Spinal cord (tissue), 10 donors: ENCODE measurements around the gene IL11RA. TPM values are rescaled to one million over a fixed set of nuclear protein-coding genes. Genes with fewer than 3 reads are reported as not detected.

Experiments
- DNase-seq, 6 donors: peaks; one replicate each; pipeline versions ENCODE4 v3.0.0 to v3.0.0-alpha.2; 2013 to 2015; ENCODE audit warnings: low spot score in 6 of 6, low read depth in 4 of 6
- H3K27ac ChIP-seq: one replicate; pipeline ENCODE4 v1.5.1; 2013; ENCODE audit warnings: low read depth, low read length, control low read depth
- H3K27me3 ChIP-seq: one replicate; pipeline ENCODE4 v1.6.1; 2013; ENCODE audit warnings: low read length; ENCODE audit not compliant: control insufficient read depth, insufficient read depth
- H3K36me3 ChIP-seq: one replicate; pipeline ENCODE4 v1.6.1; 2013; ENCODE audit warnings: low read length; ENCODE audit not compliant: control insufficient read depth, insufficient read depth
- H3K4me1 ChIP-seq: one replicate; pipeline ENCODE4 v1.6.1; 2013; ENCODE audit warnings: low read length; ENCODE audit not compliant: control insufficient read depth, insufficient read depth
- H3K4me3 ChIP-seq: one replicate; pipeline ENCODE4 v1.5.1; 2013; ENCODE audit warnings: low read depth, low read length, control low read depth
- H3K9me3 ChIP-seq: one replicate; pipeline ENCODE4 v1.6.1; 2013; ENCODE audit warnings: low read length; ENCODE audit not compliant: control insufficient read depth, insufficient read depth
- WGBS: methylation state at CpG from one replicate; pipeline ENCODE4 v1.1.5; 2013; ENCODE audit warnings: missing lambda C conversion rate; ENCODE audit not compliant: insufficient coverage; 5-methylcytosine and 5-hydroxymethylcytosine counted together
- polyA plus RNA-seq, 2 donors: library from polyadenylated mRNA; unstranded; fragments of 120-200 nt; gene quantifications; one replicate each; pipeline ENCODE4 v1.2.1, GENCODE V29; 2013; ENCODE audit not compliant: insufficient read length in 2 of 2
- total RNA-seq, 2 donors: library from RNA; depleted of rRNA in 1 of 2; stranded (reverse); fragments of 120-200 nt in 1 of 2; fragments of >200 nt in 1 of 2; gene quantifications; one replicate each; pipeline versions ENCODE4 v1.2.3 to v1.2.4, GENCODE V29; 2013 to 2014
- donor health status: healthy.

The IL11RA gene
- total and polyA plus RNA-seq, 4 donors = 24.1 to 69.9 (median 52.5) TPM

GRCh38 chr9:34684816-34685215, 32.8 kb downstream of the IL11RA start:
- no peak for DNase-seq
- Histone ChIP-seq H3K36me3 (no peaks in the 10 kb centered on the region), H3K9me3 (no peaks in the 10 kb centered on the region), H3K4me3 (no peak overlapping the region), H3K27me3 (no peaks in the 10 kb centered on the region), H3K27ac (no peak overlapping the region), H3K4me1 (no peaks in the 10 kb centered on the region)
- WGBS = 100% methylated on average over 2 of the region's 4 CpGs

DNA sequence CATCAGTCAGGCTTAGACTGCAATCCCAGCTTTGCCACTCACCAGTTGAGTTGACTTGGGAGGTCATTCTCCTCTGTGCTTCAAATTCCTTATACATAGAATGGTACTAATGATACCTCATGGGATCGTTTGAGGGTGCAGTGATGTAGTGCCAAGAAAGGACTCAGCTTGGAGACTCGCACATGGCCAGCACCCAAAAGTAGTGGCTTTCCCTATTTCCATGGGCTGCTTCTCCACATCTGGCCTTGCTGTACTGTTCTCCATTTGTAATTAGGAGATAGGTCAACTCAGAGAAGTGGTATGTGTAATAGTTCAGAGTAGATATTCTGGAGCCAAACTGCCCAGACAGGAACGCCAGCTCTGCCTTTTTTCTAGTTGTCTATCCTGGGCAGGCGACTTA, 33.6 kb downstream of the IL11RA start:
- 93% methylated on average over 2 of the region's 4 CpGs for WGBS
- H3K27me3 ChIP-seq = no peaks in the 10 kb centered on the region

GRCh38 chr9:34686231-34686630, 34.2 kb downstream of the IL11RA start:
- Histone ChIP-seq H3K4me3 (no peak overlapping the region), H3K36me3 (no peaks in the 10 kb centered on the region), H3K4me1 (no peaks in the 10 kb centered on the region), H3K9me3 (no peaks in the 10 kb centered on the region), H3K27me3 (no peaks in the 10 kb centered on the region), H3K27ac (no peak overlapping the region)
- 95% methylated on average over 3 of the region's 5 CpGs for WGBS
- no peak for DNase-seq

More for the DNA sequence above, 33.6 kb downstream of the IL11RA start:
- Histone ChIP-seq H3K9me3 (no peaks in the 10 kb centered on the region), H3K4me3 (no peak overlapping the region), H3K4me1 (no peaks in the 10 kb centered on the region), H3K27ac (no peak overlapping the region), H3K36me3 (no peaks in the 10 kb centered on the region)
- DNase-seq = no peak

DNA sequence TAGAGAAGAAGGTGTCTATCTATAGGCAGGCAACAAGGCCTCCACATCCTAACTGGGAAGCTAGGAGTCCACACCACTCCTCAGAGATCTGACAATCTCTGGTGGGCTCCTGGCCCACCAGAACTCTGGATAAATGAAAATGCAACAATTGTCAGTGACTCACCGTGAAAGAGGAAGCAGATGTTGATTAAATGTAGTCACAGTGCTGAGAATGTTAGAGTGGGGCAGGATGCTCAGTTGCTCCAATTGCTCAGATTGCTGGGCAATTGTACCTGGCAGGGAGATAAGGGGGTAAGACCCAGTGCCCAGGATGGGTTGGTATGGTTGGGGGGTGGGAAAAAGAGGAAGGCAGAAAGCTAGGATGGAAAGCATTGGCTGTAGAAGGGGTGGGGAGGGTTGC, 34.7 kb downstream of the IL11RA start:
- no peak overlapping the region for H3K4me3 ChIP-seq
- no peaks in the 10 kb centered on the region for H3K36me3 ChIP-seq
- no peaks in the 10 kb centered on the region for H3K4me1 ChIP-seq
- DNase-seq = no peak
- 75% methylated on average over 1 of the region's 1 CpG for WGBS
- H3K27ac ChIP-seq = no peak overlapping the region
- H3K27me3 ChIP-seq = no peaks in the 10 kb centered on the region
- H3K9me3 ChIP-seq = no peaks in the 10 kb centered on the region

DNA sequence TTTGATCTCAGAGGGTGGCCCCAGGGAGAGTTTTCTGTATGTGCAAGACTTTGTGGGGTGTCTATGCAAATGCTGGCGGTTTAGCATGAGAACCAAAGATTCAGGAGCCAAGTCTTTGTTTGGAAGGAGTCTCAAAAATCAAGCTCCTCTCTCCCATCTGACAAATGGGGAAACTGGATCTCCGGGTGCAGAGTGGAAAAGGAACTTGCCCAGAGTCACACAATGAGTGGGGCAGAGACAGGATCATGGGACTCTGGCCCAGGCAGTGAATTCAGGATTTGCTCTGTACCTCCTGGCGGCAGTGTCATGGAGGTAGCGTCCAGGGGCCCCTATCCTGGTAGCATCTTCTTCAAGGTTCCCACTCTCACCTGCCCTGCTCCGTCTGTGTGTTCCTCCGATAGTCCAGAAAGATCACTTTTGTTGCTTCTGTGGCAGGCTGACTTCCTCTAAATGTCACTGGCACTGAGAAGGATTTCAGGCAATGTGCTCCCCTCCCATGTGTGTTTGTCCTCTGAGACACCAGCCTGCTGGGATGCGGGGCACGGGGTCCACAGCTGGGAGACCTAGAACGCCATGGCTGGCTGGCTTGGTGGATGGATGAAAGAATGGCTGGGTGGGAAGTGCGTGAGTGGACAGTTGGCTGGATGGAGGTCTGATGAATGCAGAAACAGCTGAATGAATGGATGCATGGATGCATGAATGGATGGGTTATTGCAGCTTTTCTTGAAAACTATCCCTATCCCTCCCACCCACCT, 35.5 kb downstream of the IL11RA start:
- Histone ChIP-seq H3K36me3 (no peaks in the 10 kb centered on the region), H3K9me3 (no peaks in the 10 kb centered on the region), H3K4me1 (no peaks in the 10 kb centered on the region), H3K27me3 (no peaks in the 10 kb centered on the region), H3K27ac (no peak overlapping the region), H3K4me3 (no peak overlapping the region)
- WGBS = 72% methylated on average over 9 of the region's 10 CpGs
- DNase-seq = no peak

GRCh38 chr9:34688329-34689115, 36.5 kb downstream of the IL11RA start:
- no peaks in the 10 kb centered on the region for H3K27me3 ChIP-seq
- 58% methylated on average over 3 of the region's 5 CpGs for WGBS

GRCh38 chr9:34689116-34689470, 37.1 kb downstream of the IL11RA start:
- no CpG with 5 or more reads among the region's 4 CpGs for WGBS
- Histone ChIP-seq H3K4me1 (no peaks in the 10 kb centered on the region), H3K4me3 (no peak overlapping the region), H3K9me3 (peaks cover 3% of the 10 kb centered on the region), H3K27me3 (no peaks in the 10 kb centered on the region), H3K27ac (no peak overlapping the region), H3K36me3 (no peaks in the 10 kb centered on the region)
- DNase-seq = no peak

More at GRCh38 chr9:34688329-34689115, 36.5 kb downstream of the IL11RA start:
- Histone ChIP-seq H3K27ac (no peak overlapping the region), H3K36me3 (no peaks in the 10 kb centered on the region), H3K4me3 (no peak overlapping the region), H3K9me3 (peaks cover 3% of the 10 kb centered on the region), H3K4me1 (no peaks in the 10 kb centered on the region)
- DNase-seq = no peak

DNA sequence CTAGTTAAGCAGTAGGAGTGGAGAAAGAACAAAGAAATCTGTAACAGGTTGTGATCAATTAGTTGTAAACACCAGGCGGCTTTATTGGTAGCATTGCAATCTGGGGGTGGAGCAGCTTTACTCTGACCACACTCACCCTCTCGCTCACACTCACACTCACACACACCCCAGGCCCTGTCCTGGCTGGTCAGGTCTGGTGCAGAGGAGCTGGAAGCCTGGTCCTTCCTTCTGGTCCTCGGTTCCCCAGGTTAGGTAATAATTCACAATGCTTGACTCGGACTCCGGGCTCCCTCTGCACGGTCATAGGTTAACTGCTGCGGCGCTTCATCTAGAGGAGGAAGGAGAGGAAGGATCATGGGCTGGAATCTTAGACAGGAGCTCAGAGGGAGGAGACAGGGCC, 37.5 kb downstream of the IL11RA start:
- 88% methylated on average over 6 of the region's 8 CpGs for WGBS
- DNase-seq = no peak
- no peaks in the 10 kb centered on the region for H3K27me3 ChIP-seq
- H3K27ac ChIP-seq = no peak overlapping the region
- H3K4me3 ChIP-seq = no peak overlapping the region
- H3K36me3 ChIP-seq = no peaks in the 10 kb centered on the region
- H3K4me1 ChIP-seq = no peaks in the 10 kb centered on the region
- H3K9me3 ChIP-seq = peaks cover 3% of the 10 kb centered on the region

DNA sequence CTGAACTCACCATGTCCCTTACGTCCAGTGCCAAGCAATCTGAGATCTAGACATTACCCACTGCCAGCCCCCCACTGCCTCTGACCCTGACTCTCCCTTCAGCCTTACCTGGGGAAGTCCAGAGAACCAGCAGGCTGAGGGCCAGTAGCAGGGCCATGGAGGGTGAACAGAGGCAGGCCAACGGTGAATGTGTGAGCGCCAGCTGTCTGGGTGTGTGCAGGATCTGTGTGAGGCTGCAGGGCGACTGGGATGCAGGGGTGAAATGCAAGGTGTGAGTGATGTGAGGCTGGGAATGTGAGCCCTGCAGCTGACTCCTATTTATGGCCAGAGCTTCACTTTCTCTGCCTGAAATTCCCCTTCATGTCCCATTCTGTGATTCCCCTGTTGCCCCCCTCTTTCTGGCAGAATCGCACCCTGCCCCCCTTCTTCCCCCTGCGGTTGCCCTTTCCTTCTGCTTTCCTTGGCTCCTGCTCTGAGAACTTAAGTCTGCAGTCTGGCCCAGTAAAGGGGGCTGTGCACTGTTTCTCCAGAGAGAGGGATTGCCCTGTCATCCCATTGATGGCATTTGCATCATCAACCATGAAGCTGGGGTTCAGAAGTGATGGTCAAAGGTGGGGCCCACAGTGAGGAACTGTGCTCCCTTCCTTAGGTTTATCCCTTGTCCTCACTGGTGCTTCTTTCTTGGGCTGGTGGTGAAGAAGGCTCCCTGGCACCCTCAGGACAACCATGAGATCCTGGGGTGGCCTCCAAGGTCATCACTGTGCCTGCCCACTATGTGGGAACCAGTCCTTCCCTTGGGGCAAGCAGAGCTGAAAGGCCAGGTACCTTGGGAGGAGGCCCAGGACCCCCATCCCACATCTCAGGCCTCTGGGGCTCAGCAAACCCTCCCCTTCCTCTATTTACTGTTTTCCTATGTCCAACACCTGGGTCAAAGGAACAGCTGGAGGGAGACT, 39.3 kb downstream of the IL11RA start, which contains the start of gene CCL19:
Gene CCL19 (minus strand): TSS at position 294 of the 953 bp plus-strand sequence. CDS start 137 bp downstream, at position 157.
- DNase-seq = peak in 1 of 6 donors; percentile 59
- WGBS = 56% methylated on average over 3 of the region's 6 CpGs
- H3K9me3 ChIP-seq = peaks cover 3% of the 10 kb centered on the region
- no peak within 1 kb of the TSS for H3K27ac ChIP-seq
- H3K36me3 ChIP-seq = no peaks in the 10 kb centered on the region
- no peaks in the 10 kb centered on the region for H3K4me1 ChIP-seq
- no peaks in the 10 kb centered on the region for H3K27me3 ChIP-seq
- no peak within 1 kb of the TSS for H3K4me3 ChIP-seq
